Measurements from ENCODE around the gene ARSI.

Gene ARSI

GRCh38 chr5:150302301-150303069 is at the start of gene ARSI:
TSS of gene ARSI (minus strand) at chr5:150302905. CDS start at chr5:150302373, 532 bp downstream.
- H3K9me3 ChIP-seq (ENCODE audit: severe bottlenecking) = no peaks in the 10 kb centered on the region
- no peaks in the 10 kb centered on the region for H3K36me3 ChIP-seq (ENCODE audit: low read depth)
- peak; percentile 80 for DNase-seq (ENCODE audit: low spot score)
- H3K4me1 ChIP-seq (ENCODE audit: insufficient read depth, poor library complexity, severe bottlenecking) = peaks cover 32% of the 10 kb centered on the region
- H3K4me3 ChIP-seq (ENCODE audit: severe bottlenecking) = peak within 1 kb of the TSS; percentile 23
- H3K27me3 ChIP-seq (ENCODE audit: insufficient read depth, poor library complexity, severe bottlenecking) = no peaks in the 10 kb centered on the region
- peak; percentile 71 for ATAC-seq (ENCODE audit: low read depth)
- TF ChIP-seq, protein P1, sequence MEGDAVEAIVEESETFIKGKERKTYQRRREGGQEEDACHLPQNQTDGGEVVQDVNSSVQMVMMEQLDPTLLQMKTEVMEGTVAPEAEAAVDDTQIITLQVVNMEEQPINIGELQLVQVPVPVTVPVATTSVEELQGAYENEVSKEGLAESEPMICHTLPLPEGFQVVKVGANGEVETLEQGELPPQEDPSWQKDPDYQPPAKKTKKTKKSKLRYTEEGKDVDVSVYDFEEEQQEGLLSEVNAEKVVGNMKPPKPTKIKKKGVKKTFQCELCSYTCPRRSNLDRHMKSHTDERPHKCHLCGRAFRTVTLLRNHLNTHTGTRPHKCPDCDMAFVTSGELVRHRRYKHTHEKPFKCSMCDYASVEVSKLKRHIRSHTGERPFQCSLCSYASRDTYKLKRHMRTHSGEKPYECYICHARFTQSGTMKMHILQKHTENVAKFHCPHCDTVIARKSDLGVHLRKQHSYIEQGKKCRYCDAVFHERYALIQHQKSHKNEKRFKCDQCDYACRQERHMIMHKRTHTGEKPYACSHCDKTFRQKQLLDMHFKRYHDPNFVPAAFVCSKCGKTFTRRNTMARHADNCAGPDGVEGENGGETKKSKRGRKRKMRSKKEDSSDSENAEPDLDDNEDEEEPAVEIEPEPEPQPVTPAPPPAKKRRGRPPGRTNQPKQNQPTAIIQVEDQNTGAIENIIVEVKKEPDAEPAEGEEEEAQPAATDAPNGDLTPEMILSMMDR (IDR thresholded peaks at IDR 0.05; ENCODE audit: poor library complexity, severe bottlenecking) = peak; percentile 64
- H3K27ac ChIP-seq (ENCODE audit: poor library complexity, severe bottlenecking) = no peak within 1 kb of the TSS

- ATAC-seq (ENCODE audit: low read depth) = peak; percentile 93
- no peaks in the 10 kb centered on the region for H3K9me3 ChIP-seq (ENCODE audit: severe bottlenecking)
- H3K4me1 ChIP-seq (ENCODE audit: insufficient read depth, poor library complexity, severe bottlenecking) = no peaks in the 10 kb centered on the region
- H3K27ac ChIP-seq (ENCODE audit: poor library complexity, severe bottlenecking) = no peak overlapping the region
- H3K27me3 ChIP-seq (ENCODE audit: insufficient read depth, poor library complexity, severe bottlenecking) = no peaks in the 10 kb centered on the region
- peak; percentile 82 for DNase-seq (ENCODE audit: low spot score)
- no peaks in the 10 kb centered on the region for H3K36me3 ChIP-seq (ENCODE audit: low read depth)
- H3K4me3 ChIP-seq (ENCODE audit: severe bottlenecking) = no peak overlapping the region
- TF ChIP-seq, protein P1 (IDR thresholded peaks at IDR 0.05; ENCODE audit: poor library complexity, severe bottlenecking) = peak; percentile 97
These were observed 48.0 kb upstream of the ARSI start for GRCh38 chr5:150350524-150351344.

GRCh38 chr5:150349681-150350275 is 47.1 kb upstream of the ARSI start:
- ATAC-seq (ENCODE audit: low read depth) (no peak), DNase-seq (ENCODE audit: low spot score) (no peak)
- no peak overlapping the region for H3K27ac ChIP-seq (ENCODE audit: poor library complexity, severe bottlenecking)
- no peak overlapping the region for H3K4me3 ChIP-seq (ENCODE audit: severe bottlenecking)
- no peaks in the 10 kb centered on the region for H3K27me3 ChIP-seq (ENCODE audit: insufficient read depth, poor library complexity, severe bottlenecking)
- H3K36me3 ChIP-seq (ENCODE audit: low read depth) = no peaks in the 10 kb centered on the region
- no peaks in the 10 kb centered on the region for H3K4me1 ChIP-seq (ENCODE audit: insufficient read depth, poor library complexity, severe bottlenecking)
- TF ChIP-seq, protein P1 (IDR thresholded peaks at IDR 0.05; ENCODE audit: poor library complexity, severe bottlenecking) = no peak
- H3K9me3 ChIP-seq (ENCODE audit: severe bottlenecking) = no peaks in the 10 kb centered on the region

- Histone ChIP-seq H3K27me3 (ENCODE audit: insufficient read depth, poor library complexity, severe bottlenecking) (no peaks in the 10 kb centered on the region), H3K36me3 (ENCODE audit: low read depth) (no peaks in the 10 kb centered on the region), H3K4me1 (ENCODE audit: insufficient read depth, poor library complexity, severe bottlenecking) (no peaks in the 10 kb centered on the region), H3K27ac (ENCODE audit: poor library complexity, severe bottlenecking) (no peak overlapping the region), H3K9me3 (ENCODE audit: severe bottlenecking) (no peaks in the 10 kb centered on the region), H3K4me3 (ENCODE audit: severe bottlenecking) (no peak overlapping the region)
- DNase-seq (ENCODE audit: low spot score) = no peak
- no peak for ATAC-seq (ENCODE audit: low read depth)
- TF ChIP-seq, protein P1 (IDR thresholded peaks at IDR 0.05; ENCODE audit: poor library complexity, severe bottlenecking) = no peak
These were observed 44.7 kb upstream of the ARSI start for GRCh38 chr5:150347451-150347850.
